IMR-90 (cell line): ENCODE measurements around the gene ACKR2. TPM values are rescaled to one million over a fixed set of nuclear protein-coding genes. Genes with fewer than 3 reads are reported as not detected.

Source experiments
- ATAC-seq: fragments of 200-7000 bp; cut with Tn5 transposase; 2 replicates; pipeline ENCODE4 v1.9.1; 2020; ENCODE audit warnings: low read depth, mild to moderate bottlenecking, moderate library complexity
- BruUV-seq: library from RNA; stranded (reverse); fragments of 400-500 nt; replicated peaks from 2 replicates; lab custom pipeline; 2021; lab: Mats Ljungman, UMichigan
- CTCF ChIA-PET: fragments of 300-600 bp; formaldehyde crosslinking; extraction: SDS; loops from one replicate; lab custom pipeline; 2021; ENCODE audit warnings: antibody characterized with exemption; lab: Yijun Ruan, JAX
- POLR2A ChIA-PET: fragments of 300-600 bp; sonication (Branson Sonifier 250); formaldehyde crosslinking; loops from one replicate; lab custom pipeline; 2022; ENCODE audit warnings: antibody characterized with exemption; ENCODE audit not compliant: unreplicated experiment; lab: Charles Lee
- DNase-seq: peaks from one replicate; pipeline ENCODE4 v3.0.0; 2013
- H2AFZ ChIP-seq: replicated peaks from 2 replicates; pipeline ENCODE3; 2013; ENCODE audit warnings: low read length, mild to moderate bottlenecking; ENCODE audit not compliant: poor library complexity
- H2AK5ac ChIP-seq: 2 replicates; pipeline ENCODE4 v1.6.1; 2013; ENCODE audit warnings: low read depth, low read length, inconsistent platforms
- H2AK9ac ChIP-seq: replicated peaks from 2 replicates; pipeline ENCODE3; 2013; ENCODE audit warnings: mild to moderate bottlenecking, low read depth, low read length, moderate library complexity; ENCODE audit not compliant: poor library complexity
- H2BK120ac ChIP-seq: 2 replicates; pipeline ENCODE4 v1.6.1; 2013; ENCODE audit warnings: low read depth, low read length, inconsistent platforms
- H2BK15ac ChIP-seq: 3 replicates; pipeline ENCODE4 v1.6.1; 2013; ENCODE audit warnings: low read depth, low read length, inconsistent platforms
- H2BK20ac ChIP-seq: 2 replicates; pipeline ENCODE4 v1.6.1; 2013; ENCODE audit warnings: low read depth, mild to moderate bottlenecking, inconsistent platforms, low read length, moderate library complexity
- H2BK5ac ChIP-seq: 2 replicates; pipeline ENCODE4 v1.6.1; 2013; ENCODE audit warnings: mild to moderate bottlenecking, low read depth, low read length, inconsistent platforms; ENCODE audit not compliant: poor library complexity, severe bottlenecking
- H3K14ac ChIP-seq: replicated peaks from 2 replicates; pipeline ENCODE4 v1.6.1; 2013; ENCODE audit warnings: low read depth, low read length, inconsistent platforms
- H3K18ac ChIP-seq: 2 replicates; pipeline ENCODE4 v1.6.1; 2013; ENCODE audit warnings: low read depth, low read length, control low read depth
- H3K23ac ChIP-seq: 2 replicates; pipeline ENCODE4 v1.6.1; 2013; ENCODE audit warnings: low read depth, low read length, inconsistent platforms
- H3K27ac ChIP-seq: 2 replicates; pipeline ENCODE4 v1.5.1; 2013; ENCODE audit warnings: mild to moderate bottlenecking, control low read depth, low read length; ENCODE audit not compliant: insufficient read depth
- H3K27me3 ChIP-seq: 2 replicates; pipeline ENCODE4 v1.6.1; 2013; ENCODE audit warnings: low read length; ENCODE audit not compliant: control insufficient read depth, insufficient read depth
- H3K36me3 ChIP-seq: 2 replicates; pipeline ENCODE4 v1.6.1; 2013; ENCODE audit warnings: low read length, mixed read lengths; ENCODE audit not compliant: control insufficient read depth, insufficient read depth
- H3K4ac ChIP-seq: 2 replicates; pipeline ENCODE4 v1.6.1; 2013; ENCODE audit warnings: low read depth, low read length, inconsistent platforms
- H3K4me1 ChIP-seq: 2 replicates; pipeline ENCODE4 v1.6.1; 2013; ENCODE audit warnings: low read length, mixed read lengths; ENCODE audit not compliant: control insufficient read depth, insufficient read depth
- H3K4me2 ChIP-seq: 2 replicates; pipeline ENCODE4 v1.6.1; 2013; ENCODE audit warnings: low read depth, mild to moderate bottlenecking, control low read depth, low read length, moderate library complexity
- H3K4me3 ChIP-seq: 2 replicates; pipeline ENCODE4 v1.5.1; 2013; ENCODE audit warnings: low read depth, mild to moderate bottlenecking, control low read depth, low read length, moderate library complexity; ENCODE audit not compliant: insufficient read depth
- H3K56ac ChIP-seq: 2 replicates; pipeline ENCODE4 v1.6.1; 2013; ENCODE audit warnings: low read length, inconsistent platforms; ENCODE audit not compliant: insufficient read depth; ENCODE audit errors: extremely low read depth
- H3K79me1 ChIP-seq, 2 experiments: 2 replicates each; pipeline ENCODE4 v1.6.1; 2013; ENCODE audit warnings: low read length in 2 of 2, inconsistent platforms in 1 of 2, low read depth in 1 of 2
- H3K9ac ChIP-seq: 2 replicates; pipeline ENCODE4 v1.6.1; 2013; ENCODE audit warnings: low read depth, low read length, control low read depth
- H3K9me1 ChIP-seq: 2 replicates; pipeline ENCODE4 v1.6.1; 2013; ENCODE audit warnings: low read length, inconsistent platforms; ENCODE audit not compliant: insufficient read depth
- H3K9me3 ChIP-seq: 2 replicates; pipeline ENCODE4 v1.6.1; 2013; ENCODE audit warnings: low read length; ENCODE audit not compliant: control insufficient read depth, insufficient read depth
- H4K20me1 ChIP-seq: 2 replicates; pipeline ENCODE4 v1.6.1; 2013; ENCODE audit warnings: low read length, inconsistent platforms; ENCODE audit not compliant: insufficient read depth
- H4K5ac ChIP-seq: 2 replicates; pipeline ENCODE4 v1.6.1; 2013; ENCODE audit warnings: mild to moderate bottlenecking, low read depth, low read length, control low read depth
- H4K8ac ChIP-seq, 2 experiments: 2 replicates each; pipeline ENCODE4 v1.6.1; 2013; ENCODE audit warnings: low read depth in 2 of 2, low read length in 2 of 2, control low read depth in 1 of 2, inconsistent platforms in 1 of 2
- H4K91ac ChIP-seq: 2 replicates; pipeline ENCODE4 v1.6.1; 2013; ENCODE audit warnings: low read depth, low read length, inconsistent platforms; ENCODE audit not compliant: insufficient read depth
- BHLHE40 ChIP-seq: fragments of 150-350 bp; IDR thresholded peaks from 2 replicates; pipeline ENCODE4 v1.6.1; 2016; ENCODE audit warnings: mild to moderate bottlenecking, low read depth, low read length
- CEBPB ChIP-seq: IDR thresholded peaks from 2 replicates; pipeline ENCODE4 v1.6.1; 2012; ENCODE audit warnings: low read depth, low read length, improper control_type of control experiment
- FOS ChIP-seq: fragments of 150-350 bp; IDR thresholded peaks from 2 replicates; pipeline ENCODE4 v1.6.1; 2016; ENCODE audit warnings: low read depth, low read length
- MAFK ChIP-seq: IDR thresholded peaks from 2 replicates; pipeline ENCODE4 v1.6.1; 2012; ENCODE audit warnings: low read depth, low read length, improper control_type of control experiment
- MXI1 ChIP-seq: IDR thresholded peaks from 2 replicates; pipeline ENCODE4 v1.6.1; 2012; ENCODE audit warnings: low read depth, mild to moderate bottlenecking, low read length, moderate library complexity, borderline replicate concordance
- NFE2L2 ChIP-seq: fragments of 150-350 bp; IDR thresholded peaks from 2 replicates; pipeline ENCODE4 v1.6.1; 2016; ENCODE audit warnings: low read depth, mild to moderate bottlenecking, low read length
- POLR2A ChIP-seq: IDR thresholded peaks from 2 replicates; pipeline ENCODE4 v1.6.1; 2012; ENCODE audit warnings: mild to moderate bottlenecking, low read depth, low read length
- RAD21 ChIP-seq: IDR thresholded peaks from 2 replicates; pipeline ENCODE4 v1.6.1; 2012; ENCODE audit warnings: low read length, improper control_type of control experiment
- RCOR1 ChIP-seq: IDR thresholded peaks from 2 replicates; pipeline ENCODE4 v1.6.1; 2012; ENCODE audit warnings: mild to moderate bottlenecking, low read length, improper control_type of control experiment; ENCODE audit not compliant: insufficient replicate concordance
- RFX5 ChIP-seq: IDR thresholded peaks from 2 replicates; pipeline ENCODE4 v1.8.0; 2012; ENCODE audit warnings: low read depth, mild to moderate bottlenecking, low read length, moderate library complexity
- SMC3 ChIP-seq: fragments of 150-350 bp; IDR thresholded peaks from 2 replicates; pipeline ENCODE4 v1.6.1; 2016; ENCODE audit warnings: low read depth, mild to moderate bottlenecking, antibody characterized with exemption, low read length, moderate library complexity
- WGBS, 2 experiments: methylation state at CpG; one replicate each; pipeline versions ENCODE4 v1.1.5 to v1.1.7; 2013; ENCODE audit warnings: missing lambda C conversion rate in 2 of 2; ENCODE audit not compliant: insufficient read length in 1 of 2; ENCODE audit errors: extremely low coverage in 2 of 2; 5-methylcytosine and 5-hydroxymethylcytosine counted together
- dilution Hi-C: fragments of 300-500 bp; cut with HindIII; formaldehyde crosslinking; loops from one replicate; pipeline ENCODE4 v1.14.3; 2018; ENCODE audit warnings: low sequenced_read_pairs; ENCODE audit not compliant: unreplicated experiment
- in situ Hi-C: fragments of 300-500 bp; cut with MboI; formaldehyde crosslinking; loops from 3 replicates; pipeline ENCODE4 v1.14.3; 2019; ENCODE audit warnings: low sequenced_read_pairs, inconsistent platforms, mixed read lengths
- intact Hi-C: fragments of 100-400 bp; cut with micrococcal nuclease; formaldehyde crosslinking; loops from 2 replicates; pipeline ENCODE4 v1.10.0; 2022
- polyA plus RNA-seq, 3 experiments: library from polyadenylated mRNA; depleted of rRNA; stranded (reverse); fragments of >200 nt; gene quantifications; 2 replicates each; pipeline ENCODE4 v1.2.3, GENCODE V29; 2012; ENCODE audit warnings: low replicate concordance in 1 of 3
- total RNA-seq: library from RNA; depleted of rRNA; stranded (reverse); fragments of >200 nt; gene quantifications from 2 replicates; pipeline ENCODE4 v1.2.3, GENCODE V29; 2012
- TF ChIP-seq, protein P1 (sequence below): conservative IDR thresholded peaks from 2 replicates; pipeline ENCODE4 v1.5.1; 2012; ENCODE audit warnings: mild to moderate bottlenecking, low read depth, low read length, improper control_type of control experiment
- TF ChIP-seq, protein P2 (sequence below): fragments of 150-350 bp; IDR thresholded peaks from 2 replicates; pipeline ENCODE4 v1.6.1; 2016; ENCODE audit warnings: low read depth, mild to moderate bottlenecking, low read length, moderate library complexity, borderline replicate concordance
- TF ChIP-seq, protein P3 (sequence below): fragments of 150-350 bp; IDR thresholded peaks from 2 replicates; pipeline ENCODE4 v1.6.1; 2017; ENCODE audit warnings: mild to moderate bottlenecking, antibody characterized with exemption, low read length, low read depth

ACKR2 gene
- total and polyA plus RNA-seq, 2 of the 4 experiments (the other 2 are of a cell fraction), result 0.10 TPM; not detected in 1

DNA sequence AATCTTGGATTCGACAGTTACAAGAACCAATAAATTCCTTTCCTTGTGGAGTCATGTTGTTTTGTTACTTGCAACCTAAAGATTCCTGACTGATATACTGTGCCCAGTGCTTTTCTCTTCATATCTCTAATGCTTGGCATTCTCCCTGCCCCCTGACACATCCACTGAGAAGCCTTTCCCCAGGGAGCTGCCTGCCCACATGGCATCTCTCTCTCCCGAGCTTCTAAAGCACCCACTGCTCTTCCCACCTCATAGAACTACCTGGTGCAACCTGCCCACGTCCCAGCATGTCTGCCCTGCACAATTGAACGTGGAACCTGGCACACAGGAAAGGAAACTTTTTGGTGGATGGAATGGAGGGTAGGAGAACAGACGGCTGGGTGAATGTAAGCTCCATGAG lies 59.6 kb downstream of the ACKR2 start:
- Histone ChIP-seq H2BK15ac (no peak overlapping the region), H2AFZ (no peak overlapping the region), H2BK5ac (no peak overlapping the region), H3K4me1 (no peaks in the 10 kb centered on the region), H3K14ac (no peak overlapping the region), H3K18ac (no peak overlapping the region), H3K56ac (no peak overlapping the region), H3K9me3 (no peaks in the 10 kb centered on the region), H2AK9ac (no peak overlapping the region), H2BK120ac (no peak overlapping the region), H2AK5ac (no peak overlapping the region), H3K9ac (no peak overlapping the region), H3K9me1 (no peaks in the 10 kb centered on the region), H3K23ac (no peak overlapping the region), H3K4ac (no peak overlapping the region), H4K5ac (no peak overlapping the region), H3K36me3 (no peaks in the 10 kb centered on the region), H3K79me1 (no peaks in the 10 kb centered on the region), H3K4me2 (no peak overlapping the region), H3K27ac (no peak overlapping the region), H3K4me3 (no peak overlapping the region), H4K20me1 (no peaks in the 10 kb centered on the region), H3K27me3 (peaks cover 28% of the 10 kb centered on the region), H4K91ac (no peak overlapping the region), H2BK20ac (no peak overlapping the region), H4K8ac (no peak overlapping the region)
- DNase-seq (no peak), ATAC-seq (no peak)
- intact Hi-C loops, result no loop called here
- in situ Hi-C loops, result no loop called here
- WGBS, 2 experiments, result no CpG with 5 or more reads among the region's 5 CpGs
- ChIA-PET POLR2A (no interaction called here), CTCF (no interaction called here)
- dilution Hi-C loops, result no loop called here
- BruUV-seq, result no TSS peak
- TF ChIP-seq, protein P1, sequence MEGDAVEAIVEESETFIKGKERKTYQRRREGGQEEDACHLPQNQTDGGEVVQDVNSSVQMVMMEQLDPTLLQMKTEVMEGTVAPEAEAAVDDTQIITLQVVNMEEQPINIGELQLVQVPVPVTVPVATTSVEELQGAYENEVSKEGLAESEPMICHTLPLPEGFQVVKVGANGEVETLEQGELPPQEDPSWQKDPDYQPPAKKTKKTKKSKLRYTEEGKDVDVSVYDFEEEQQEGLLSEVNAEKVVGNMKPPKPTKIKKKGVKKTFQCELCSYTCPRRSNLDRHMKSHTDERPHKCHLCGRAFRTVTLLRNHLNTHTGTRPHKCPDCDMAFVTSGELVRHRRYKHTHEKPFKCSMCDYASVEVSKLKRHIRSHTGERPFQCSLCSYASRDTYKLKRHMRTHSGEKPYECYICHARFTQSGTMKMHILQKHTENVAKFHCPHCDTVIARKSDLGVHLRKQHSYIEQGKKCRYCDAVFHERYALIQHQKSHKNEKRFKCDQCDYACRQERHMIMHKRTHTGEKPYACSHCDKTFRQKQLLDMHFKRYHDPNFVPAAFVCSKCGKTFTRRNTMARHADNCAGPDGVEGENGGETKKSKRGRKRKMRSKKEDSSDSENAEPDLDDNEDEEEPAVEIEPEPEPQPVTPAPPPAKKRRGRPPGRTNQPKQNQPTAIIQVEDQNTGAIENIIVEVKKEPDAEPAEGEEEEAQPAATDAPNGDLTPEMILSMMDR, result no peak
- no peak for TF ChIP-seq MAFK
- TF ChIP-seq, protein P2, sequence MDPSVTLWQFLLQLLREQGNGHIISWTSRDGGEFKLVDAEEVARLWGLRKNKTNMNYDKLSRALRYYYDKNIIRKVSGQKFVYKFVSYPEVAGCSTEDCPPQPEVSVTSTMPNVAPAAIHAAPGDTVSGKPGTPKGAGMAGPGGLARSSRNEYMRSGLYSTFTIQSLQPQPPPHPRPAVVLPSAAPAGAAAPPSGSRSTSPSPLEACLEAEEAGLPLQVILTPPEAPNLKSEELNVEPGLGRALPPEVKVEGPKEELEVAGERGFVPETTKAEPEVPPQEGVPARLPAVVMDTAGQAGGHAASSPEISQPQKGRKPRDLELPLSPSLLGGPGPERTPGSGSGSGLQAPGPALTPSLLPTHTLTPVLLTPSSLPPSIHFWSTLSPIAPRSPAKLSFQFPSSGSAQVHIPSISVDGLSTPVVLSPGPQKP, result no peak
- TF ChIP-seq RFX5, result no peak
- no peak for TF ChIP-seq POLR2A
- no peak for TF ChIP-seq RCOR1
- TF ChIP-seq SMC3, result no peak
- TF ChIP-seq MXI1, result no peak
- TF ChIP-seq, protein P3, sequence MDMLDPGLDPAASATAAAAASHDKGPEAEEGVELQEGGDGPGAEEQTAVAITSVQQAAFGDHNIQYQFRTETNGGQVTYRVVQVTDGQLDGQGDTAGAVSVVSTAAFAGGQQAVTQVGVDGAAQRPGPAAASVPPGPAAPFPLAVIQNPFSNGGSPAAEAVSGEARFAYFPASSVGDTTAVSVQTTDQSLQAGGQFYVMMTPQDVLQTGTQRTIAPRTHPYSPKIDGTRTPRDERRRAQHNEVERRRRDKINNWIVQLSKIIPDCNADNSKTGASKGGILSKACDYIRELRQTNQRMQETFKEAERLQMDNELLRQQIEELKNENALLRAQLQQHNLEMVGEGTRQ, result no peak
- TF ChIP-seq FOS, result no peak
- no peak for TF ChIP-seq RAD21
- no peak for TF ChIP-seq BHLHE40
- TF ChIP-seq CEBPB, result no peak
- no peak for TF ChIP-seq NFE2L2
